ENCODE measurements around the gene KANK4. TPM values are rescaled to one million over a fixed set of nuclear protein-coding genes. Genes with fewer than 3 reads are reported as not detected.
A peak's percentile ranks its signal among the peaks of the same experiment; 100 is the strongest.
"Not testable (repeated sequence)": the region's sequence is repeated elsewhere in the genome, so short reads cannot be mapped to it uniquely, and the experiment has no call there.

KANK4 gene
- polyA plus RNA-seq, 2 of the 4 experiments (the other 2 are of a cell fraction), result 0.66 to 0.81 TPM

GRCh38 chr1:62250126-62250726 lies 69.0 kb downstream of the KANK4 start:
- H3K9me3 ChIP-seq, result no peaks in the 10 kb centered on the region
- H3K4me3 ChIP-seq, result no peak overlapping the region
- CTCF ChIA-PET, result interaction anchor here (1.3 kb wide), 1 partner anchor 75 kb away, joined by 4 read pairs; no protein-coding TSS in a partner anchor
- no peaks in the 10 kb centered on the region for H3K4me1 ChIP-seq
- POLR2A ChIA-PET, result no interaction called here
- ATAC-seq, result no peak
- 72% methylated on average over 10 of the region's 10 CpGs for WGBS (ENCODE audit: missing lambda C conversion rate)
- TF ChIP-seq FOXS1 (CRISPR knock-in tag; IDR thresholded peaks at IDR 0.05), result no peak
- no peak for TF ChIP-seq SREBF2 (IDR thresholded peaks at IDR 0.05)
- no peak overlapping the region for H3K4me2 ChIP-seq
- no peak for DNase-seq (ENCODE audit: low read depth in 1 of 2, low spot score in 1 of 2)
- no peak overlapping the region for H3K27ac ChIP-seq
- FAIRE-seq, result no peak

- no peak overlapping the region for H3K4me3 ChIP-seq
- no peaks in the 10 kb centered on the region for H3K4me1 ChIP-seq
- FAIRE-seq, result no peak
- ChIA-PET POLR2A (no interaction called here), CTCF (interaction anchor here (0.5 to 1.3 kb wide), 3 partner anchors 9 to 98 kb away, joined by 3 to 4 read pairs (median 3); no protein-coding TSS in a partner anchor)
- no peaks in the 10 kb centered on the region for H3K9me3 ChIP-seq
- H3K27ac ChIP-seq, result no peak overlapping the region
- no peak overlapping the region for H3K4me2 ChIP-seq
- DNase-seq (ENCODE audit: low read depth in 1 of 2, low spot score in 1 of 2), result no peak
- ATAC-seq, result no peak; a peak in 1 of 6 replicates
- WGBS (ENCODE audit: missing lambda C conversion rate), result 80% methylated on average over 8 of the region's 14 CpGs
- no peak for TF ChIP-seq HMGXB4 (CRISPR knock-in tag; IDR thresholded peaks at IDR 0.05; ENCODE audit: borderline replicate concordance)
- no peak for TF ChIP-seq POLR2AphosphoS2 (conservative IDR thresholded peaks at IDR 0.05; ENCODE audit: low read length)
- no peak for TF ChIP-seq SMC3 (IDR thresholded peaks at IDR 0.05)
- TF ChIP-seq ZNF302 (CRISPR knock-in tag; IDR thresholded peaks at IDR 0.05), result no peak
- TF ChIP-seq NFE2L2 (conservative IDR thresholded peaks at IDR 0.05; ENCODE audit: low read length), result no peak
- TF ChIP-seq TFCP2L1 (CRISPR knock-in tag; IDR thresholded peaks at IDR 0.05), result no peak
- TF ChIP-seq JUNB (IDR thresholded peaks at IDR 0.05), result no peak
- no peak for TF ChIP-seq SREBF2 (IDR thresholded peaks at IDR 0.05)
Observed at GRCh38 chr1:62247391-62248168, 71.7 kb downstream of the KANK4 start.

- ATAC-seq (no peak), FAIRE-seq (no peak), DNase-seq (ENCODE audit: low read depth in 1 of 2, low spot score in 1 of 2) (no peak)
- Histone ChIP-seq H3K4me2 (no peak overlapping the region), H3K27ac (no peak overlapping the region), H3K4me3 (no peak overlapping the region), H3K9me3 (no peaks in the 10 kb centered on the region), H3K4me1 (peaks cover 15% of the 10 kb centered on the region)
- TF ChIP-seq ZSCAN20 (CRISPR knock-in tag; IDR thresholded peaks at IDR 0.05) (no peak), MAFK (IDR thresholded peaks at IDR 0.05; ENCODE audit: partially characterized antibody) (peak; percentile 55)
- ChIA-PET CTCF (interaction anchor here (0.5 kb wide), 1 partner anchor 320 kb away, joined by 3 read pairs; no protein-coding TSS in a partner anchor), POLR2A (no interaction called here)
Observed at GRCh38 chr1:62245201-62245600, 74.0 kb downstream of the KANK4 start.

GRCh38 chr1:62244380-62244779 lies 74.9 kb downstream of the KANK4 start:
- H3K4me2 ChIP-seq; CTCF ChIA-PET; H3K9me3 ChIP-seq; DNase-seq (ENCODE audit: low read depth in 1 of 2, low spot score in 1 of 2); FAIRE-seq; POLR2A ChIA-PET; ATAC-seq; H3K4me3 ChIP-seq; H3K27ac ChIP-seq: not testable (repeated sequence)
- WGBS (ENCODE audit: missing lambda C conversion rate), result 83% methylated on average over 3 of the region's 3 CpGs
- peaks cover 15% of the 10 kb centered on the region for H3K4me1 ChIP-seq

GRCh38 chr1:62241371-62242131 lies 77.7 kb downstream of the KANK4 start:
- ChIA-PET POLR2A (no interaction called here), CTCF (interaction anchor here (1.1 to 1.9 kb wide), 2 partner anchors 21 to 165 kb away, joined by 3 to 5 read pairs; no protein-coding TSS in a partner anchor)
- Histone ChIP-seq H3K4me1 (peaks cover 33% of the 10 kb centered on the region), H3K27ac (peak overlapping the region; percentile 34 to 68; a peak in 5 of 6 replicates), H3K4me2 (peak overlapping the region; percentile 72), H3K9me3 (no peaks in the 10 kb centered on the region), H3K4me3 (no peak overlapping the region)
- WGBS (ENCODE audit: missing lambda C conversion rate), result 17% methylated on average over 9 of the region's 12 CpGs
- ATAC-seq, result peak; percentile 54 to 84; a peak in 3 of 6 replicates
- TF ChIP-seq SMC3 (IDR thresholded peaks at IDR 0.05), result no peak
- TF ChIP-seq PHF8 (IDR thresholded peaks at IDR 0.05; ENCODE audit: borderline replicate concordance, low read depth), result no peak
- TF ChIP-seq EP300 (IDR thresholded peaks at IDR 0.05), result no peak
- no peak for TF ChIP-seq RARB (CRISPR knock-in tag; IDR thresholded peaks at IDR 0.05)
- TF ChIP-seq TP53 (CRISPR knock-in tag; IDR thresholded peaks at IDR 0.05), result no peak
- TF ChIP-seq KDM1A (IDR thresholded peaks at IDR 0.05; ENCODE audit: low read depth), result no peak
- TF ChIP-seq JUNB (IDR thresholded peaks at IDR 0.05), result no peak
- TF ChIP-seq ATOH8 (CRISPR knock-in tag; IDR thresholded peaks at IDR 0.05; ENCODE audit: low read depth), result no peak
- no peak for TF ChIP-seq JUN (IDR thresholded peaks at IDR 0.05)
- TF ChIP-seq PBX3 (IDR thresholded peaks at IDR 0.05), result no peak
- no peak for TF ChIP-seq ZC3H11A (IDR thresholded peaks at IDR 0.05)
- peak in 1 of 2 experiments; percentile 33 for DNase-seq (ENCODE audit: low read depth in 1 of 2, low spot score in 1 of 2)
- no peak for FAIRE-seq

All from A549 (cell line).